NCI-H526 treated with DMSO at 0.1 percent for 48 hours (cell line): ENCODE results near the gene WDR72.
"Not testable (repeated sequence)": the region's sequence is repeated elsewhere in the genome, so short reads cannot be mapped to it uniquely, and the experiment has no call there.

ENCODE experiments used
- DNase-seq: peaks from one replicate; lab custom pipeline; 2025; lab: John Stamatoyannopoulos, UW

WDR72 gene

DNA sequence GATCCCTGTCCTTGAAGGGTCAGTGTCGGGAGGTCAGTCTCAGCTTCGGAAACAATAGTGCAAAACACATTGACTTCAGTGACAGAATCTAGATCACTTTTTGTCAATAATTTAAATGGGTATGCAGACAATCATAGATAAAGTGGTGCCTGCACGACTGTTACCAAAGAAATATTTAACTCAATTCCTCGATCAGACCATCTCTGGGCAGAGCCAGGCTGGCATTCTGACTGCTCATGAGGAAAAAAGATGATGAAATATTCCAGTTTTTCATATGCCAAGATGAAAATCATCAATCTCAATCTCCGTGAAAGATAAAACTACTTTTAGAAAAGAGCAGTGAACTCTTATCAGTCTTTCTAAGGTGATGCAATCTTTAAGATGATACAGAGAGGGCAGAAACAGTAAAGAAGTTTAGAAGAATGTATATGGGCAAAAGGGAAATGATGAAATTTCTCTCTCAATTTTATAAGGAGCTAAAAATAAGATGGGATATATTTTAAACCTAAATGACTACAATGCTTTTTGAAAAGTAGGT, 169.9 kb downstream of the WDR72 start:
- DNase-seq = no peak

DNA sequence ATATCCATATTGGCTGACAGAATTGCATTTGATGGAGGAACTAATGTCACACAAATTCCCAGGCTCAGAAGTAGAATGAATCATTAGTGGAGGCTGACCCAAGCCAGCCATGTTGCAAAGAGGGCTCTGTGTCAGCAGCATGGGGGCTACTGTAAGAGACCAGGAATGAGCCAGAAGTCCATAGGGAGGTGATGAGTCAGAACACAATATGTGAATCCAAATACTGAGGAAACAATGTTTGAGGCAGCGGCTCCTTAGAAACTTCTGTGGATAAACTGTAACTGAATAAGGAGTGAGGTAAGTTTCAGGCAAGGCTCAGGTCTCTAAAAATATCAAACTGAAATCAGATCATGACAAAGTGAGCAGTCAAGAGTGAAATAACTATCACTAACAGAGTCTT, 170.7 kb downstream of the WDR72 start:
- DNase-seq = no peak

DNA sequence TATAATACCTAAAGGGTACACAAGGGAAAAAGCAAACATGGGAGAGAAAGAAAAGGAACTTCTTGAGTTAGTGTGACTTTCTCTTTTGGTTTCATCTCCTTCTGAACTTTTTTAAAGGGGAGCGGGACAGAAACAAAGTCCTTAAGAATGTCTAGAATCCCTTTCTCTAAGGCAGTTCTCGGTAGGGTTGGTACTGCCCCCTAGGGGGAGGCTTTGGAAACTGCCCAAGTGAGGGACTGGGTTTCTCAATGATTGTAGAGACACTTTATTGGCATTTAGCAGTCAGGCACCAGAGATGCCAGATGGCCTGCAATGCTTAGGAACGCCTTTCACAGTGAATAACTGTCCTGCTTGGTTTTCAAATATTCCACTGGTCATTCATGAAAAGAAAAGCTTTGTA, 172.7 kb downstream of the WDR72 start:
- DNase-seq = no peak

DNA sequence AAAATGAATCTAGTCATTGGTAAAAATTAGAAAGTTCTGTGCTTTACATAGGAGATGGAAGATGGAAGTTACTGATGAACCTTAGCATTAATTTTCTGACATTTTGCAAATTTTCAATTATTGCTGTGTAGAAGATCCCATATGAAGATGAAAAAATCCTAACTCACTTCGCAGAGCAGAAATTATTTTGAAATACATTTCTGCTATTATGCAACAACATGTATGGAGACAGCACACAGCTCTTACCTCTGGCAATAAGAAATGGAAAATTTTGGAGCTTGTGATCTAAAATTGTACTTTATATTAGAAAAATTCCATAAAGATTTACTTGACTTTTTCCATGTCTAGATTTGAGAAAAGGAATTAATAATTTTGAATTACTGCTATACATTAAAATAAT, 177.9 kb downstream of the WDR72 start:
- no peak for DNase-seq

DNA sequence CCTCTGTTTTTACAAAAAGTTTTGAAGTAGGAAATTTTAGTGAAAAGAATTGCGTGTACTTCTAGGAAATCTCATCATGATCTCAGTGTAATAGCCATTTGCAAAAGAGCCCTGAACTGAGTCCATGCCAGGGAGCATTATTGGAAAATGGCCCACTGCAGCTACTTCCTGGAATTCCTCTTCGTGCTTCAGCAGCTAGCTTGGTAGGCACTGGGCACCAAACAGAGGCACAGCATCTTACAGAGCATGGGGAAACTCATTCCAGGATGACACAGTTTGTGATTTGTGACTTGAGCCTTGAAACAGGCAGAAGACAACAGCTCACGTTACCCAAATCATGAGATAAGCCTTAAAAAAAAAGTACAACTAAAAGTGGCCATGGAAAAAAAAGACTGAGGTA, 179.1 kb downstream of the WDR72 start:
- DNase-seq = no peak

GRCh38 chr15:53576841-53577240, 182.6 kb downstream of the WDR72 start:
- no peak for DNase-seq

DNA sequence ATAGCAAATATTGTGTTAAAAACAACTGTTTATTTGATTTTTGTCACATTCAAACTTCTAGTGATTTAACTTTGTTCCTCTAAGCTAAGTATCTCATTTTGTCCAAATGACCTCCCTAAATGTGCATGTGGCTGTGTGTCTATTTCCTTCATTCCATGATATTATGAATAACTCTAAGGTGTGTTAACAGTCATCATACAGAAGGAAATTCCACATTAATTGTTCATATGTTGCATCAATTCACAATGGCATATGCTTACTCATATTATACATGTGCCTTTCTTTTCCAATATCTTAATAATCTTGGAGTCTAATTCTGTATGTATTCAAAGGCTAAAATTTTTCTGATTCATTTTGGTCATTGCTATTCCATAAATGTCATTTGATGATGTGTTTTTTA, 186.4 kb downstream of the WDR72 start:
- DNase-seq = no peak

DNA sequence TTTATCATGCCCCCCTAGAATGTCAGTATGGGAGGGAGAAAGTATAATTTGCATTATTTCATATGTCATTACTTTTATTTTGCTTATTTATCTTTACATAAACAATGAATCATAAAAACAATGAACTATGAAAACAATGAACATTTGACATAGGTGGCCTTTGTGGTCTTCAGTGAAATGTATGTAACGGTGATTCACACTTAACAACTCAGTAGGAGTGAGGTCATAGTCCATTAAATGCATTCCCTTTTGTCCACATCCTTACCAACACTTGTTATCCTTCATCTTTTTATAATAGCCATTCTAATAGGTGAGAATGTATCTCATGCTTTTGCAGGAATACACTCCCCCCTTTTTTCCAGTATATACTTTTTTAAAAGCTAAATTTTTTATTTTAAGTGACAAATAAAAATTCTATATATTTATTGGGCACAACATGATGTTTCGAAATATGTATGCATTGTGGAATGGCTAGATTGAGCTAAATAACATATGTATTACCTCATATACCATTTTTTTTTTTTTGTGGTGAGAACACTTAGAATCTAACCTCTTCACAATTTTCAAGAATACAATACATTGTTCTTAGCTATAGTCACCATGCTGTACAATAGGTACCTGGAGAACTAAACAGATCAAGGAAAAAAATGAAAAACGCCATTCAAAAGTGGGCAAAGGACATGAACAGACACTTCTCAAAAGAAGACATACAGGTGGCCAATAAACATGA, 189.5 kb downstream of the WDR72 start:
- DNase-seq = no peak

DNA sequence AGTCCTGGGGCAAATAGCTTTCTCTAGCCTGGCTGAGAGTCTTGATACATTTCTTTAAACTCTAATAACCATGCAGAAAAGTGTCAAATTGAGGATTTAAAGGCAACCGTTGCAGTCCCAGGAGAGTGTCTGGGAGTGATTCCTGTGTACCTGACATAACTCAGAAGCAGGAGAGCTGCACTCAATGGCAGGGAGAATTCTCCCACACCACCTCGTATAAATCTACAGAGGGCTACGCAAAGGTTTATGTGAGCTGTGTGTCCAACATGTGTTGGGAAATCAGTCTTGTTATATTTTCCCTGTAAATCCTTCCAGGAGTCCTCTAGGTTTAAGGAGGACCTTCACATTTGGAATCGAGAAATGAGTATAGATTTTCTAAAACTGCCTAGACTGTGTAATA, 192.6 kb downstream of the WDR72 start:
- no peak for DNase-seq

DNA sequence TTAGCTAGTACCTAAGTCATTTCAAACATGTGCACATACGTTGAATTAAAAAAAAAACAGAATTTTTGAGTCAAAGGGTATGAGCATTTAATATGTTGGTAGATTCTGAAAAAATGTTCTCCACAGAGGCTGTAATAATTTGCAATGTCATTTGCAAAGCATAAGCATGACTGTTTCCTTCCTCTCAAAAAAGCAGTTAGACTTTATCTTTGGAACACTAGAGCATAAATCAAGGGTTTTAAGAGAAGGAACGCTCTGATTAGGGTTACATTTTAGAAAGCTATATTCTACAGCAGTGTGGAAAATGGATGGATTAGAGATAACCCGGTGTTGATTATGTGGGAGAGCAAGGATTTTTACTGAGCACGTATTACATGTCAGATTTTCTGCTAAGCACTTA, 193.7 kb downstream of the WDR72 start:
- DNase-seq = no peak

GRCh38 chr15:53564647-53565046, 194.8 kb downstream of the WDR72 start:
- no peak for DNase-seq

DNA sequence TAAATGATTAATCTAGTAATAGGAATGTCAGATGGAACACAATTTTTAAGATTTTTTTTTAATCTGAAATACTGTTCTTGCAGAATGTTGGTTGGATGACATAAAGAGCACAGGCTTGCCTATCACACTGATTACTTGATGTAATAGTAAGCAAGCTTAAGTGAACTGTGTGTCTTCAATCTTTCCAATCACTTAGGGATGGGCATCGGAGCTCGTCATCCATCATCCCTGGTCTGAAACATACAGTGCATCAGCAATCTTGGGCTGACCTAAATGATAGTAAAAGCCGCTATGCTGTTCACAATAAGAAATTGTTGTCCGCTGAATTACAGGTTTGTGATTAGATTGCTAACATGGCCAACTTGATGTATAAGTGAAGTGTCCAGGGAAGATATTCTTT, 195.8 kb downstream of the WDR72 start:
- no peak for DNase-seq

DNA sequence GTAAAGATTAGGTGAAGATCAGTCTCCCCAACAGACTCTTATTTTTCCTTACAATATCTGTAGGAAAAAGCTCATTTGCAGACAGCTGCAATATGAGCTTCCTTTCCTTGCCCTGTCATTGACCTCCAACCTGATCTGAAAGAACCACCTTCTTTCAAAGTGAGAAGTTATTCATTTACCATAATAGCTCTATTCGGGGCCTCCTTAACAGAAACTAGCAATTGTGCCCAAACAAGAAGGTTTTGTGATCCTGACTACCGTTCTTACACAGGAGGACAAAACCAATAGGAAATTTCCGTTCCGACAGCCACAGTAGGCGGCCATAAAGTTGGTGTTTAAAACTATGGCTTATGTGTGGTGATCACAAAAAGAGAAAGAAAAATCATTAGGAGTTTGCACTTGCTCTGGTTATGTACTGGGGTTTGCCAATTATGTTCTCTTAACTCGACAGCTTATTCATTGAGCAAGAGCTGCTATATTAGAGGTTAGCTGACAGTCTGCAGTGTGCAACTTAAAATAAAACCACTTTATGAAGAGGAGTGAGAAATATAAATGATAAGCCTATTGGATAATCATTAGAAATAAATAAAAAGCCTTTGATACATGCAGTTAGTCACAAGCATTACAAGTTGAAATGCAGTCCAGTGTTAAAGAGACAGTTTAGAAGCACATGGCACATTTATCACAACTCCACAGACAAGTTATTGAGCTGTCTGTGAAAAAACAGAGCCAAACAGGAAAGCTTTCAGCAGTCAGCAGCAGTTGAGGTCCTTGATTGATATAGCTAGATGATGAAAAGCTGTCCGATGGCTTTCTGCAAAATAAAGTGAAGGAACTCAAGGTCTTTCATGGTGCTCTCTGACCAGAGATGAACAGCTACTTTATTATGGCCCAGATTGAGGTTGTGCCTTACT, 199.8 kb downstream of the WDR72 start:
- no peak for DNase-seq

- DNase-seq = no peak
Measured at GRCh38 chr15:53558384-53558783, 201.1 kb downstream of the WDR72 start.

DNA sequence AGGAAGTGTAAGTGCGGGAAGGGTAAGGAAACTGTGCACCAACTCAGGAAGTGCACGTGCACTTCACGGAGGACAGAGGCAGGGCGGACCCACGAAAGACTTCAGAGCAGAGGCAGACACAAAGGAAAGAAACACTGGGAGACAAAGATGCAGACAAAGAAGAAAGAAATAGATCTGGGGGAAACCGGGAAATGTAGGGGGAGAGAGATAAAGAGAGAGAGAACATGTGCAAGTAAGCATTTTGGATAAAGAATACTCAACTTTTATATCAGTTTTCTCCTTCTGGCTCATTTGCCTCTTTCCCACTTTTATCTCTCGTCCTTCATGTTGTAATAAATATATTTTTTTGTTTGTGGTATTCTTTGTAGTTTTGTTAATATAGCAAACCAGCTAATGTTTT, 204.2 kb downstream of the WDR72 start:
- DNase-seq = no peak

DNA sequence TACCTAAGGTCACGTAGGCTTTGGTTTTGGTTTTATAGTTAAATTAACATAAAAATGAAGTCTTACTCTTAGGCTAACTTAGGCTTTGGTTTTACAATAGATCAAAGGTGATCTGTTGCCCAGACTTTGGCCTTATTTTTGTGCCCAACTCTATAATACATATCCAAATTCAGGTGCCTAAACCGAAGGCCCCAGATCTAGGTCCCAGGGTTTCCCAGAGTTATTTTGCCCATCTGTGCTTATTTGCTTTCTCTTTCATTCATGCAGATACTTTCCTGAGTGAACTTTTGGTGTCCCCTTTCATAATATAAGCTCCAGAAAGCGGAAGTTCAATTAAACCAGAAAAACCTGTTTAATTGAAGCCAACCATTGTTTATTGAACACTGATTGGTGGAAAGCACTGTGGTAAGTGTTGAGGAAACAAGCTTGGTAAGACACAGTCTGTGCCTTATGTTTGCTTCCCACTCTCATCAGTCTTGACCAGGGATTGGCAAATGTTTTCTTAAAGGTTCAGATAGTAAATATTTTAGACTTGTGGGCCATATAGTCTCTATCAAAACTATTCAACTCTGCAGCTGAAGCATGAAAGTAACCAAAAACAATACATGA, 209.7 kb downstream of the WDR72 start:
- DNase-seq = no peak

DNA sequence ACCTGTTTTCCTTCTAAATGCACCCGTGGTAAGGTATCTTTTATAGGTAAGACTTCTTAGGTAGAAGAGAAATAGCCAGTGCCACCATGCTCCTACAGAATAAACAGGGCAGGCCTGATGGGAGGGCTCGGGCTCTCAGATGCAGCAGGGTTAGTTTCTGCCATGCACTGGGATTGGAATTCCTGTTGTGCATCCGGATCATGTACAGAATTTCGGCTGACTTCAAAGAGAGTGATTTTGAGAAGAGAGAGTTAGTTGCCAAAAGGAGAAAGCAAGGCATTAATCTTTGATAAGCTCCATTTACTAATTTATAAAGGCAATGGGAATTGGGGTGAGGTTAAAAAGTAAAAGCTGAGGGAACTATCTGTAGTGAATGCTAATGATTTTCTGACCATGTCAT, 211.2 kb downstream of the WDR72 start:
- no peak for DNase-seq

DNA sequence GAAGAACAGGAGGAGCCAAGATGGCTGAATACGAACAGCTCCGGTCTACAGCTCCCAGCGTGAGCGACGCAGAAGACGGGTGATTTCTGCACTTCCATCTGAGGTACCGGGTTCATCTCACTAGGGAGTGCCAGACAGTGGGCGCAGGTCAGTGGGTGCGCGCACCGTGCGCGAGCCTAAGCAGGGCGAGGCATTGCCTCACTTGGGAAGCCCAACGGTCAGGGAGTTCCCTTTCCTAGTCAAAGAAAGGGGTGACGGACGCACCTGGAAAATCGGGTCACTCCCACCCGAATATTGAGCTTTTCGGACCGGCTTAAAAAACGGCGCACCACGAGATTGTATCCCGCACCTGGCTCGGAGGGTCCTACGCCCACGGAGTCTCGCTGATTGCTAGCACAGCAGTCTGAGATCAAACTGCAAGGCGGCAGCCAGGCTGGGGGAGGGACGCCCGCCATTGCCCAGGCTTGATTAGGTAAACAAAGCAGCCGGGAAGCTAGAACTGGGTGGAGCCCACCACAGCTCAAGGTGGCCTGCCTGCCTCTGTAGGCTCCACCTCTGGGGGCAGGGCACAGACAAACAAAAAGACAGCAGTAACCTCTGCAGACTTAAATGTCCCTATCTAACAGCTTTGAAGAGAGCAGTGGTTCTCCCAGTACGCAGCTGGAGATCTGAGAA, 218.7 kb downstream of the WDR72 start:
- not testable (repeated sequence) for DNase-seq

- no peak for DNase-seq
Measured at GRCh38 chr15:53539878-53540277, 219.6 kb downstream of the WDR72 start.

DNA sequence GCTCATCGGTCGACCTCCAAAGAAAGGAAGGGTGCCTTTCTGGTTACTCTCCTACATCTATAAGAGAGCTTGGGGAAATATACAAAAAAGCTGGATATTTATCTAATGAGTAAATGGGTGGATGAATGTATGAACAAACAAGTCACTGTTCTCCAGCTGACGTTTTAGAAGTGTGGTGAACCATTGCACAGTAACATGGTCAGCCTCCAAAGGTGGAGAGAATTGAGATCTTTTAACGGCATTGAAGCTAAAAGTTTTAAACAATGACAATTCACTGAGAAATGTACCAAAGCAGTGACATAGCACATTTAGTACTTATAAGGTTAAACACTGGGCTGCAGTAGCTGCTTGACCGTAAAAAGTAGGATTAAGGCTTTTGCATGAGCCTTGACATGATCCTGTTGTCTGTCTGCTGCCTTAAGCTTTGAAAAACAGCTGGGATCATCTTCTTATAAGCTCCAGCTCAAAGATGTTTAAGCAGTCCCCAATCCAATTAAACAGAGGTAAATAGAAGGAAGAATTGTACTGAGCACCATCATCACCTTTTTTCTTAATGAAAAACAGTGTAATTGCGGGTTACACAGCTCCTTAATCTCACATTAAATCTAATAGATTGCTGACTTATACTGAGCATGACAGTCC, 222.9 kb downstream of the WDR72 start:
- DNase-seq = no peak

DNA sequence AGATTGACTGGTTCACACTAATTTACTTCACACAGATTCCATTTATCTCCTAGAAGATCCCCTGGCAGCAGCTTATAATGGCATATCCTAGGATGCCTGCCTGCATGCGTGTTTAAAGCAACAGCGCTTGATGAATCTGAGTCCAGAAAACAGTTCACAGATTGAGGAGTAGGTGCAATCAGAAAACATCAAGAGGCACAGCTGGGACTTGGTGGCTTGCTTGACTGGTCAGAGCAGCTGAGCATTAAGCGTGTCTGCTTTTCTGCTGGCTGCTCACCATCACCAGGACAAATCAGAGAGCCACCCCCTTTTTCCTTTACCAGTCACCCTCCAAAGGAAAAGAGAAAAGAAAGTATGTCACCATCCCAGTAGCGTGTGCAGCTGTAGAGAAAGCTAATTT, 223.6 kb downstream of the WDR72 start:
- no peak for DNase-seq
